Epithelial cell of prostate (primary cell): ENCODE data around the gene SARDH.

Experiments used
- DNase-seq: peaks from one replicate; pipeline ENCODE4 v3.0.0-alpha.2; 2011; ENCODE audit warnings: low read depth, low spot score
- H3K27ac ChIP-seq: fragments of 450-650 bp; 2 replicates; pipeline ENCODE4 v1.5.1; 2017; ENCODE audit warnings: mild to moderate bottlenecking

Gene SARDH

DNA sequence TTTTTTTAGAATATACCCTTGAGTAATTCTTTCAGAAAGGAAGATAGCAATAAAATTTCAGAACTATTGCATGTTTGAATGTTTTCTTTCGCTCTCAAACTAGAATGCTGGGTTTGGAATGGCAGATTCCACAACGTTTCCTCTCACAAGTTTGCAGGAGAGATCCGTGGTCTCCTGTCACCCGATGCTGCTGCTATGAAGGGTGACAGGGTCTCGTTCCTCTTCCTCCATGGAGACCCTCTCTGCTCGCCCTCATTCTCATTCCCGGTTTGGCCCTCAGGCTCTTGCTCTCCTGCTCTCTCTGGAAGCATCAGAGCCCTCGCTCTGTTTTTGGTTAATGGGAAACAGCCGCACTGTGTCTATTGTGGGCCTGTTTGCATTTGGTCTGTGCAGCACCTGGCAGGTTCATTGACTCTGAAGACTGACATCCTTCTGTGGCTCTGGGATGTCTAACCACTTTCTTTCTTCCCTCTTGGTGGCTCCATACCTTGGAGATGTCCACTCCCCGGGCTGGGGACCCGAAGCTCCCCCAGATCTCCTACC is 116.4 kb downstream of the SARDH start:
- H3K27ac ChIP-seq, result no peak overlapping the region
- DNase-seq, result no peak

- no peak overlapping the region for H3K27ac ChIP-seq
- no peak for DNase-seq
These were observed 118.4 kb downstream of the SARDH start for GRCh38 chr9:133619791-133620190.

- no peak for DNase-seq
- no peak overlapping the region for H3K27ac ChIP-seq
These were observed 119.4 kb downstream of the SARDH start for GRCh38 chr9:133618726-133619125.

GRCh38 chr9:133616643-133617405 is 121.3 kb downstream of the SARDH start:
- no peak for DNase-seq
- no peak overlapping the region for H3K27ac ChIP-seq

GRCh38 chr9:133615606-133616188 is 122.5 kb downstream of the SARDH start:
- no peak for DNase-seq
- no peak overlapping the region for H3K27ac ChIP-seq

GRCh38 chr9:133615186-133615585 is 123.0 kb downstream of the SARDH start:
- no peak overlapping the region for H3K27ac ChIP-seq
- no peak for DNase-seq

GRCh38 chr9:133614678-133615077 is 123.5 kb downstream of the SARDH start:
- no peak for DNase-seq
- no peak overlapping the region for H3K27ac ChIP-seq

- no peak overlapping the region for H3K27ac ChIP-seq
- DNase-seq, result no peak
These were observed 124.1 kb downstream of the SARDH start for GRCh38 chr9:133614056-133614455.
